Esophagus muscularis mucosa (tissue), 4 donors: ENCODE data around the gene GLE1. TPM values are rescaled to one million over a fixed set of nuclear protein-coding genes. Genes with fewer than 3 reads are reported as not detected.

ENCODE experiments used
- small RNA-seq, 3 donors: library from RNA; depleted of rRNA; stranded (forward); fragments of <200 nt; gene quantifications; one replicate each; pipeline ENCODE3, GENCODE V24; 2016
- total RNA-seq, 4 donors: library from RNA; depleted of rRNA; stranded (reverse); fragments of >200 nt; gene quantifications; one replicate each; pipeline versions ENCODE4 v1.1.0 to v1.2.1, GENCODE V29; 2016

Gene GLE1
- total RNA-seq, 4 donors from 2014 or later = 18.3 to 27.8 (median 20.5) TPM

Small RNA genes within 50 kb of the gene (small RNA-seq; reads per million reads assigned to genes)
- gene RNU7-171P = 0 reads per million in 3 donors

Other genes with a start within 250 kb of the GLE1 start
- 100 to 1,000 TPM in 2 of 4 donors, 10 to 100 TPM in 2; 71.1 to 108 (median 101) TPM for gene GOLGA2, start 228.7 kb upstream of the GLE1 start, total RNA-seq
- 10 to 100 TPM; 16.2 to 26.6 (median 21.0) TPM for gene SWI5, start 228.4 kb upstream of the GLE1 start, total RNA-seq
- 10 to 100 TPM in 1 of 4 donors, 1 to 10 TPM in 3; 5.4 to 13.2 (median 9.5) TPM for gene TRUB2, start 182.3 kb upstream of the GLE1 start, total RNA-seq
- 10 to 100 TPM; 23.3 to 37.6 (median 30.1) TPM for gene COQ4, start 181.9 kb upstream of the GLE1 start, total RNA-seq
- 10 to 100 TPM; 15.8 to 35.6 (median 25.5) TPM for gene SLC27A4, start 164.2 kb upstream of the GLE1 start, total RNA-seq
- 10 to 100 TPM; 25.3 to 36.8 (median 28.3) TPM for gene URM1, start 133.3 kb upstream of the GLE1 start, total RNA-seq
- 10 to 100 TPM; 21.7 to 31.0 (median 27.5) TPM for gene CERCAM, start 83.9 kb upstream of the GLE1 start, total RNA-seq
- 10 to 100 TPM; 18.1 to 34.3 (median 23.0) TPM for gene ODF2, start 48.7 kb upstream of the GLE1 start, total RNA-seq
- gene SPTAN1, start 47.9 kb downstream of the GLE1 start, total RNA-seq = 100 to 1,000 TPM; 204 to 368 (median 348) TPM
- 10 to 100 TPM; 27.8 to 54.8 (median 39.2) TPM for gene DYNC2I2, start 152.1 kb downstream of the GLE1 start, total RNA-seq
- gene SET, start 184.5 kb downstream of the GLE1 start, total RNA-seq = 100 to 1,000 TPM; 170 to 239 (median 205) TPM
- 1 to 10 TPM; 4.0 to 10.0 (median 7.6) TPM for gene PKN3, start 197.8 kb downstream of the GLE1 start, total RNA-seq
- 10 to 100 TPM; 23.3 to 35.7 (median 29.8) TPM for gene ZDHHC12, start 219.4 kb downstream of the GLE1 start, total RNA-seq